ENCODE data around the gene CXCL1. TPM values are rescaled to one million over a fixed set of nuclear protein-coding genes. Genes with fewer than 3 reads are reported as not detected.

Gene CXCL1
- total and polyA plus RNA-seq, 2 donors (not counting 3 experiments of a cell fraction or from before 2014, with no cell fraction given) = 20.0 to 26.7 TPM

- no peak overlapping the region for H2AFZ ChIP-seq (ENCODE audit: low read depth, low read length)
- no peak for FAIRE-seq
- ChIA-PET CTCF (interaction anchor here (0.7 to 3.1 kb wide), 4 partner anchors 9 to 284 kb away, joined by 3 to 15 read pairs (median 3); no protein-coding TSS in a partner anchor), POLR2A (no interaction called here)
- no peaks in the 10 kb centered on the region for H4K20me1 ChIP-seq (replicated peaks; ENCODE audit: control insufficient read depth, extremely low read depth, insufficient read depth, low read length)
- no peak overlapping the region for H3K27ac ChIP-seq (ENCODE audit: insufficient read depth, low read depth, low read length)
- H3K9ac ChIP-seq (replicated peaks; ENCODE audit: extremely low read depth, insufficient read depth, low read length) = no peak overlapping the region
- no peaks in the 10 kb centered on the region for H3K27me3 ChIP-seq (ENCODE audit: control insufficient read depth in 2 of 2, insufficient read depth in 2 of 2, low read length in 2 of 2)
- H3K4me2 ChIP-seq (ENCODE audit: insufficient read depth, low read length) = no peak overlapping the region
- no peaks in the 10 kb centered on the region for H3K79me2 ChIP-seq (ENCODE audit: control insufficient read depth, insufficient read depth, low read length)
- no TSS peak for BruUV-seq (replicated peaks)
- dilution Hi-C loops (cut with MboI; ENCODE audit: extremely low pct_ligation_motif_present, low sequenced_read_pairs) = no loop called here
- intact Hi-C loops (cut with micrococcal nuclease) = no loop called here
- no peaks in the 10 kb centered on the region for H3K9me1 ChIP-seq (replicated peaks; ENCODE audit: control insufficient read depth, extremely low read depth, insufficient read depth, low read length)
- DNase-seq (ENCODE audit: low read depth, low spot score) = no peak
- TF ChIP-seq POLR2AphosphoS5 (IDR thresholded peaks at IDR 0.05; ENCODE audit: insufficient read depth, low read depth, low read length) (no peak), FOS (IDR thresholded peaks at IDR 0.05; ENCODE audit: borderline replicate concordance, insufficient read depth, low read length) (no peak), JUN (IDR thresholded peaks at IDR 0.05; ENCODE audit: borderline replicate concordance, insufficient read depth, insufficient read length, low read depth) (no peak), POLR2A (IDR thresholded peaks at IDR 0.05; ENCODE audit: low read depth, low read length) (no peak), CTCF (IDR thresholded peaks at IDR 0.05; ENCODE audit: extremely low read depth in 1 of 2, insufficient read depth in 1 of 2, low read depth in 1 of 2, low read length in 2 of 2) (no peak), EZH2 (IDR thresholded peaks at IDR 0.05; ENCODE audit: borderline replicate concordance, low read depth, low read length, severe bottlenecking) (no peak), MYC (IDR thresholded peaks at IDR 0.05; ENCODE audit: low read depth, low read length) (no peak), MAX (IDR thresholded peaks at IDR 0.05; ENCODE audit: insufficient read depth, insufficient read length) (no peak), GATA2 (IDR thresholded peaks at IDR 0.05; ENCODE audit: insufficient read depth, insufficient read length, low read depth, low read length) (no peak)
- no peaks in the 10 kb centered on the region for H3K36me3 ChIP-seq (ENCODE audit: control insufficient read depth in 2 of 2, extremely low read depth in 1 of 2, insufficient read depth in 2 of 2, low read length in 2 of 2)
- H3K9me3 ChIP-seq (replicated peaks; ENCODE audit: control insufficient read depth, insufficient read depth, low read length) = no peaks in the 10 kb centered on the region
- H3K4me1 ChIP-seq (ENCODE audit: control insufficient read depth, extremely low read depth, insufficient read depth, low read length) = peaks cover 2% of the 10 kb centered on the region
- no peak overlapping the region for H3K4me3 ChIP-seq (replicated peaks in 1 of 3; ENCODE audit: insufficient read depth in 1 of 3, low read depth in 1 of 3, low read length in 3 of 3)
These were observed 18.8 kb upstream of the CXCL1 start for GRCh38 chr4:73850261-73850970.
